ENCODE measurements around the gene TMEM167B.

GRCh38 chr1:109083923-109084322 is 6.6 kb upstream of the TMEM167B start:
- TF ChIP-seq, protein P1, sequence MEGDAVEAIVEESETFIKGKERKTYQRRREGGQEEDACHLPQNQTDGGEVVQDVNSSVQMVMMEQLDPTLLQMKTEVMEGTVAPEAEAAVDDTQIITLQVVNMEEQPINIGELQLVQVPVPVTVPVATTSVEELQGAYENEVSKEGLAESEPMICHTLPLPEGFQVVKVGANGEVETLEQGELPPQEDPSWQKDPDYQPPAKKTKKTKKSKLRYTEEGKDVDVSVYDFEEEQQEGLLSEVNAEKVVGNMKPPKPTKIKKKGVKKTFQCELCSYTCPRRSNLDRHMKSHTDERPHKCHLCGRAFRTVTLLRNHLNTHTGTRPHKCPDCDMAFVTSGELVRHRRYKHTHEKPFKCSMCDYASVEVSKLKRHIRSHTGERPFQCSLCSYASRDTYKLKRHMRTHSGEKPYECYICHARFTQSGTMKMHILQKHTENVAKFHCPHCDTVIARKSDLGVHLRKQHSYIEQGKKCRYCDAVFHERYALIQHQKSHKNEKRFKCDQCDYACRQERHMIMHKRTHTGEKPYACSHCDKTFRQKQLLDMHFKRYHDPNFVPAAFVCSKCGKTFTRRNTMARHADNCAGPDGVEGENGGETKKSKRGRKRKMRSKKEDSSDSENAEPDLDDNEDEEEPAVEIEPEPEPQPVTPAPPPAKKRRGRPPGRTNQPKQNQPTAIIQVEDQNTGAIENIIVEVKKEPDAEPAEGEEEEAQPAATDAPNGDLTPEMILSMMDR (IDR thresholded peaks at IDR 0.05 in 2 of 3, conservative IDR thresholded peaks at IDR 0.05 in 1 of 3; ENCODE audit: borderline replicate concordance in 1 of 3, insufficient read depth in 1 of 3, low read depth in 2 of 3, low read length in 2 of 3) = no peak
- no peak for TF ChIP-seq POLR2A (IDR thresholded peaks at IDR 0.05; ENCODE audit: borderline replicate concordance, extremely low read depth, insufficient read depth, insufficient read length)
- TF ChIP-seq POLR2AphosphoS5 (IDR thresholded peaks at IDR 0.05; ENCODE audit: low read depth, low read length) = no peak
- TF ChIP-seq FOSL1 (IDR thresholded peaks at IDR 0.05; ENCODE audit: low read depth) = no peak
- no peak for TF ChIP-seq REST (IDR thresholded peaks at IDR 0.05; ENCODE audit: low read depth)
- TF ChIP-seq ZBTB33 (IDR thresholded peaks at IDR 0.05; ENCODE audit: extremely low read depth, insufficient replicate concordance, low read length) = no peak
- no peak for TF ChIP-seq SP1 (IDR thresholded peaks at IDR 0.05; ENCODE audit: low read depth)
